PFSK-1 (cell line): Measurements from ENCODE around the gene RHBDF1.

Experiments
- POLR2AphosphoS5 ChIP-seq: IDR thresholded peaks from 2 replicates; pipeline ENCODE4 v1.6.1; 2012; ENCODE audit warnings: low read depth, mild to moderate bottlenecking, control low read depth, low read length, moderate library complexity
- SIN3A ChIP-seq: IDR thresholded peaks from 2 replicates; pipeline ENCODE4 v1.6.1; 2012; ENCODE audit warnings: mild to moderate bottlenecking, low read length, moderate library complexity, borderline replicate concordance; ENCODE audit not compliant: insufficient read depth
- TF ChIP-seq, protein P1 (sequence below), 2 experiments: IDR thresholded peaks; 2 replicates each; pipeline versions ENCODE4 v1.6.1 to v1.8.0; 2011 to 2012; ENCODE audit warnings: low read depth in 2 of 2, low read length in 2 of 2, control low read depth in 1 of 2, inconsistent platforms in 1 of 2, mild to moderate bottlenecking in 1 of 2, moderate library complexity in 1 of 2; ENCODE audit not compliant: insufficient read depth in 1 of 2

DNA sequence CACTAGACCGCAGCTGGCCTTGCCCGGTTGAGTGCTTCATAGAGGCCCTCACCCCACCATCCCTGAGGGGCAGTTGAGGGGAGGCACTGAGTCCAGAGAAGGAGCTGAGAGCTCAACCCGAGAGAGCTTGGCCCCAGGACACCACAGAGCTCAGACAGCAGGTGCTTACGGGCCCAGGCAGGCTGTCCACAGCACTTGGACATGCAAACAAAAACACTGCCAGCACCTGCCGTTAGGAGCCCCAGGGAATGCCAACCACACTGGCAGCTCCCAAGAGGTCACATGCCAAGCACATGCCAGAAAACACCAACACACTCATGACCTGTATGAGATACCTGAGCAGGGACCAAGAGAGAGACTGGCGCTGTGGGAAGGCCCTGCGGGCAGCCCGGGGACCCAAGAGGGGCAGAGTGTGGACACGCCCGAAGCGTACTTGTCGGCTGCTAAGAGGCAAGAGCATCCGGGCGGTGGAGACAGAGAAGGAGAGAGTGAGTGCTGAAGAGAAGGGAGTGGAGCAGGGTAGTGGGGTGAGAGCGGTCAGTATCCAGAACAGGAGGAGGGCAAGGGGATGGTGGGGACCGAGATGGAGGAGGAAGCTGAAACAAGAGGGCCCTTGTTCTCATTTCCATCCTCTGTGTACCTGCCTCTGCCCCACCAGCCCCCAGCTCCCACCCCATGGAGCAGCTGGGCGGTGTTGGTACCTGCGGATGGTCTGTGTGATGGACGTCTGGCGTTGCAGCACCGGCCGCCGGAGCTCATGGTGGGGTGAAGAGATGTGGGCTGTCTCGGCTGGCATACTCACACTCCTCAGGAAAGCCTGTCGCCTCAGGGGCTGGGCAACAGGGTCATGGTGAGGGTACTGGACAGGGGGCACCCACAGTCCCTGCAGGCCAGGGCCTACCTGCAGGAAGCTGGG is 8.2 kb downstream of the RHBDF1 start:
- TF ChIP-seq POLR2AphosphoS5 (no peak), SIN3A (no peak)
- TF ChIP-seq, protein P1, sequence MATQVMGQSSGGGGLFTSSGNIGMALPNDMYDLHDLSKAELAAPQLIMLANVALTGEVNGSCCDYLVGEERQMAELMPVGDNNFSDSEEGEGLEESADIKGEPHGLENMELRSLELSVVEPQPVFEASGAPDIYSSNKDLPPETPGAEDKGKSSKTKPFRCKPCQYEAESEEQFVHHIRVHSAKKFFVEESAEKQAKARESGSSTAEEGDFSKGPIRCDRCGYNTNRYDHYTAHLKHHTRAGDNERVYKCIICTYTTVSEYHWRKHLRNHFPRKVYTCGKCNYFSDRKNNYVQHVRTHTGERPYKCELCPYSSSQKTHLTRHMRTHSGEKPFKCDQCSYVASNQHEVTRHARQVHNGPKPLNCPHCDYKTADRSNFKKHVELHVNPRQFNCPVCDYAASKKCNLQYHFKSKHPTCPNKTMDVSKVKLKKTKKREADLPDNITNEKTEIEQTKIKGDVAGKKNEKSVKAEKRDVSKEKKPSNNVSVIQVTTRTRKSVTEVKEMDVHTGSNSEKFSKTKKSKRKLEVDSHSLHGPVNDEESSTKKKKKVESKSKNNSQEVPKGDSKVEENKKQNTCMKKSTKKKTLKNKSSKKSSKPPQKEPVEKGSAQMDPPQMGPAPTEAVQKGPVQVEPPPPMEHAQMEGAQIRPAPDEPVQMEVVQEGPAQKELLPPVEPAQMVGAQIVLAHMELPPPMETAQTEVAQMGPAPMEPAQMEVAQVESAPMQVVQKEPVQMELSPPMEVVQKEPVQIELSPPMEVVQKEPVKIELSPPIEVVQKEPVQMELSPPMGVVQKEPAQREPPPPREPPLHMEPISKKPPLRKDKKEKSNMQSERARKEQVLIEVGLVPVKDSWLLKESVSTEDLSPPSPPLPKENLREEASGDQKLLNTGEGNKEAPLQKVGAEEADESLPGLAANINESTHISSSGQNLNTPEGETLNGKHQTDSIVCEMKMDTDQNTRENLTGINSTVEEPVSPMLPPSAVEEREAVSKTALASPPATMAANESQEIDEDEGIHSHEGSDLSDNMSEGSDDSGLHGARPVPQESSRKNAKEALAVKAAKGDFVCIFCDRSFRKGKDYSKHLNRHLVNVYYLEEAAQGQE (IDR thresholded peaks at IDR 0.05; ENCODE audit: insufficient read depth in 1 of 2, low read depth in 2 of 2, low read length in 2 of 2) = no peak
